Activated CD4-positive, alpha-beta memory T cell treated with anti-CD3 and anti-CD28 coated beads for 36 hours (primary cell): ENCODE results near the gene TIMM23. TPM values are rescaled to one million over a fixed set of nuclear protein-coding genes. Genes with fewer than 3 reads are reported as not detected.
"Not testable (repeated sequence)": the region's sequence is repeated elsewhere in the genome, so short reads cannot be mapped to it uniquely, and the experiment has no call there.

Source experiments
- CTCF ChIA-PET: fragments of 350-600 bp; sonication (Branson Sonifier 250); formaldehyde crosslinking; loops from one replicate; lab custom pipeline; 2021; ENCODE audit warnings: antibody characterized with exemption, inconsistent platforms; lab: Charles Lee
- POLR2A ChIA-PET: fragments of 350-600 bp; sonication (Branson Sonifier 250); formaldehyde crosslinking; loops from one replicate; lab custom pipeline; 2021; ENCODE audit warnings: antibody characterized with exemption; lab: Charles Lee
- DNase-seq: peaks from one replicate; pipeline ENCODE4 v3.0.0-alpha.2; 2020
- H3K27ac Mint-ChIP-seq: one replicate; pipeline ENCODE4 v1.8.0; 2021; ENCODE audit warnings: mixed read lengths
- H3K27me3 Mint-ChIP-seq: one replicate; pipeline ENCODE4 v1.8.0; 2021; ENCODE audit warnings: mixed read lengths
- H3K36me3 Mint-ChIP-seq: one replicate; pipeline ENCODE4 v1.8.0; 2021; ENCODE audit warnings: mixed read lengths
- H3K4me1 Mint-ChIP-seq: one replicate; pipeline ENCODE4 v1.8.0; 2021; ENCODE audit warnings: low read depth, mixed read lengths
- H3K4me3 Mint-ChIP-seq: one replicate; pipeline ENCODE4 v1.8.0; 2021; ENCODE audit warnings: mild to moderate bottlenecking, mixed read lengths
- H3K9me3 Mint-ChIP-seq: one replicate; pipeline ENCODE4 v1.8.0; 2021; ENCODE audit warnings: mixed read lengths
- intact Hi-C: fragments of 100-400 bp; cut with micrococcal nuclease; formaldehyde crosslinking; loops from one replicate; pipeline ENCODE4 v1.15.1; 2023
- total RNA-seq, 2 experiments: library from RNA; stranded (reverse); gene quantifications; one replicate each; pipeline ENCODE4 v1.2.3, GENCODE V29; 2021

Gene TIMM23
- total RNA-seq, 2 experiments from 2014 or later = 70.2 to 73.4 TPM

- Mint-ChIP-seq H3K9me3 (no peaks in the 10 kb centered on the region), H3K27ac (no peak within 1 kb of the TSS), H3K27me3 (no peaks in the 10 kb centered on the region), H3K4me1 (no peaks in the 10 kb centered on the region), H3K36me3 (no peaks in the 10 kb centered on the region), H3K4me3 (no peak within 1 kb of the TSS)
- POLR2A ChIA-PET = no interaction called here
- DNase-seq = no peak
- intact Hi-C loops = no loop called here
- CTCF ChIA-PET = no interaction called here
Observed at GRCh38 chr10:46046261-46046660, 74.0 kb downstream of the TIMM23 start, which contains the start of gene MSMB. Gene MSMB, minus strand, starts transcription at chr10:46046269. Its CDS starts 32 bp downstream, at chr10:46046237.

- Mint-ChIP-seq H3K4me1 (no peaks in the 10 kb centered on the region), H3K4me3 (no peak overlapping the region), H3K9me3 (no peaks in the 10 kb centered on the region), H3K27ac (no peak overlapping the region), H3K27me3 (no peaks in the 10 kb centered on the region), H3K36me3 (no peaks in the 10 kb centered on the region)
- no peak for DNase-seq
- intact Hi-C loops = no loop called here
- POLR2A ChIA-PET = no interaction called here
- CTCF ChIA-PET = no interaction called here
Observed at GRCh38 chr10:46048152-46048551, 75.9 kb downstream of the TIMM23 start.

GRCh38 chr10:46049497-46049831, 77.2 kb downstream of the TIMM23 start:
- intact Hi-C loops, H3K9me3 Mint-ChIP-seq, H3K4me1 Mint-ChIP-seq, H3K4me3 Mint-ChIP-seq, POLR2A ChIA-PET, H3K36me3 Mint-ChIP-seq, H3K27ac Mint-ChIP-seq, H3K27me3 Mint-ChIP-seq, DNase-seq, CTCF ChIA-PET: not testable (repeated sequence)

- ChIA-PET POLR2A (no interaction called here), CTCF (no interaction called here)
- Mint-ChIP-seq H3K27me3 (no peaks in the 10 kb centered on the region), H3K36me3 (no peaks in the 10 kb centered on the region), H3K4me3 (no peak overlapping the region), H3K27ac (no peak overlapping the region), H3K4me1 (no peaks in the 10 kb centered on the region), H3K9me3 (no peaks in the 10 kb centered on the region)
- intact Hi-C loops = no loop called here
- no peak for DNase-seq
Observed at GRCh38 chr10:46050941-46051623, 78.8 kb downstream of the TIMM23 start.

GRCh38 chr10:46052057-46052790, 79.9 kb downstream of the TIMM23 start:
- CTCF ChIA-PET = no interaction called here

GRCh38 chr10:46052791-46053375, 80.6 kb downstream of the TIMM23 start:
- ChIA-PET CTCF (no interaction called here), POLR2A (no interaction called here)
- H3K4me1 Mint-ChIP-seq = no peaks in the 10 kb centered on the region
- intact Hi-C loops = no loop called here
- H3K9me3 Mint-ChIP-seq = peaks cover 8% of the 10 kb centered on the region
- no peak overlapping the region for H3K4me3 Mint-ChIP-seq
- no peaks in the 10 kb centered on the region for H3K27me3 Mint-ChIP-seq
- H3K27ac Mint-ChIP-seq = no peak overlapping the region
- no peak for DNase-seq
- H3K36me3 Mint-ChIP-seq = peaks cover 3% of the 10 kb centered on the region

More at GRCh38 chr10:46052057-46052790, 79.9 kb downstream of the TIMM23 start:
- POLR2A ChIA-PET = no interaction called here
- Mint-ChIP-seq H3K9me3 (peaks cover 5% of the 10 kb centered on the region), H3K36me3 (peaks cover 3% of the 10 kb centered on the region), H3K4me1 (no peaks in the 10 kb centered on the region), H3K27me3 (no peaks in the 10 kb centered on the region), H3K27ac (no peak overlapping the region), H3K4me3 (no peak overlapping the region)
- no peak for DNase-seq
- intact Hi-C loops = no loop called here

Other genes starting within 250 kb of the TIMM23 start
- gene WASHC2C, start 245.2 kb upstream of the TIMM23 start, total RNA-seq = 10 to 100 TPM; 23.4 to 24.2 TPM
- gene AGAP4, start 125.0 kb upstream of the TIMM23 start, total RNA-seq = 10 to 100 TPM; 10.3 to 13.4 TPM
- 10 to 100 TPM; 79.9 to 85.3 TPM for gene NCOA4, start 58.1 kb downstream of the TIMM23 start, total RNA-seq
- gene MSMB, start 73.8 kb downstream of the TIMM23 start, total RNA-seq = not detected